Mesenchymal stem cell (in vitro differentiated cells and primary cell): Measurements from ENCODE around the gene APOM.

ENCODE experiments used
- DNase-seq: peaks from one replicate; pipeline ENCODE4 v3.0.0-alpha.2; 2013
- H2AFZ ChIP-seq: one replicate; pipeline ENCODE4 v1.6.1; 2013; ENCODE audit warnings: low read depth, mild to moderate bottlenecking, control low read depth, inconsistent platforms, low read length, moderate library complexity
- H2AK5ac ChIP-seq: 2 replicates; pipeline ENCODE4 v1.6.1; 2013; ENCODE audit warnings: low read length, moderate library complexity, mild to moderate bottlenecking, inconsistent platforms; ENCODE audit not compliant: severe bottlenecking
- H2BK120ac ChIP-seq: one replicate; pipeline ENCODE4 v1.6.1; 2013; ENCODE audit warnings: low read depth, mild to moderate bottlenecking, inconsistent platforms, low read length, moderate library complexity
- H2BK12ac ChIP-seq, 2 experiments: one replicate each; pipeline ENCODE4 v1.6.1; 2013; ENCODE audit warnings: inconsistent platforms in 2 of 2, low read length in 2 of 2, mild to moderate bottlenecking in 2 of 2, moderate library complexity in 2 of 2, control low read depth in 1 of 2
- H2BK15ac ChIP-seq: one replicate; pipeline ENCODE4 v1.6.1; 2013; ENCODE audit warnings: mild to moderate bottlenecking, low read depth, inconsistent platforms; ENCODE audit not compliant: poor library complexity, severe bottlenecking
- H2BK5ac ChIP-seq: 2 replicates; pipeline ENCODE4 v1.6.1; 2013; ENCODE audit warnings: low read depth, mild to moderate bottlenecking, low read length, control low read depth, inconsistent platforms; ENCODE audit not compliant: poor library complexity, severe bottlenecking
- H3K14ac ChIP-seq, 2 experiments: one replicate each; pipeline ENCODE4 v1.6.1; 2013; ENCODE audit warnings: inconsistent platforms in 2 of 2, low read length in 2 of 2, control low read depth in 1 of 2, mild to moderate bottlenecking in 1 of 2, moderate library complexity in 1 of 2
- H3K18ac ChIP-seq, 2 experiments: one replicate each; pipeline ENCODE4 v1.6.1; 2013; ENCODE audit warnings: inconsistent platforms in 2 of 2, low read length in 2 of 2, control low read depth in 1 of 2, low read depth in 1 of 2, mild to moderate bottlenecking in 1 of 2
- H3K23ac ChIP-seq, 2 experiments: one replicate each; pipeline ENCODE4 v1.6.1; 2013; ENCODE audit warnings: inconsistent platforms in 2 of 2, low read length in 2 of 2, mild to moderate bottlenecking in 2 of 2, moderate library complexity in 2 of 2, control low read depth in 1 of 2
- H3K27ac ChIP-seq: 2 replicates; pipeline ENCODE4 v1.5.1; 2013; ENCODE audit warnings: mild to moderate bottlenecking, moderate library complexity, low read length, control low read depth, inconsistent platforms; ENCODE audit not compliant: poor library complexity, severe bottlenecking
- H3K27me3 ChIP-seq, 2 experiments: 2 replicates each; pipeline versions ENCODE4 v1.6.1 to v1.7.0; 2013; ENCODE audit warnings: low read length in 2 of 2, mild to moderate bottlenecking in 2 of 2, moderate library complexity in 2 of 2, control low read depth in 1 of 2, inconsistent platforms in 1 of 2; ENCODE audit not compliant: control insufficient read depth in 1 of 2, insufficient read depth in 1 of 2
- H3K36me3 ChIP-seq, 2 experiments: 2 replicates each; pipeline versions ENCODE4 v1.6.1 to v1.7.0; 2013; ENCODE audit warnings: low read length in 2 of 2, control low read depth in 1 of 2, inconsistent platforms in 1 of 2, low read depth in 1 of 2, mild to moderate bottlenecking in 1 of 2; ENCODE audit not compliant: insufficient read depth in 2 of 2, control insufficient read depth in 1 of 2
- H3K4ac ChIP-seq, 2 experiments: one replicate each; pipeline ENCODE4 v1.6.1; 2013; ENCODE audit warnings: inconsistent platforms in 2 of 2, low read length in 2 of 2, mild to moderate bottlenecking in 2 of 2, moderate library complexity in 2 of 2, control low read depth in 1 of 2, low read depth in 1 of 2
- H3K4me1 ChIP-seq: 2 replicates; pipeline ENCODE4 v1.6.1; 2013; ENCODE audit warnings: low read depth, low read length, control low read depth; ENCODE audit not compliant: control insufficient read depth, insufficient read depth
- H3K4me2 ChIP-seq: 2 replicates; pipeline ENCODE4 v1.6.1; 2013; ENCODE audit warnings: low read length, mild to moderate bottlenecking, inconsistent platforms; ENCODE audit not compliant: poor library complexity, severe bottlenecking
- H3K4me3 ChIP-seq, 2 experiments: 2 replicates each; pipeline versions ENCODE4 v1.5.1 to v1.7.0; 2013; ENCODE audit warnings: low read length in 2 of 2, mild to moderate bottlenecking in 2 of 2, control low read depth in 1 of 2, low read depth in 1 of 2; ENCODE audit not compliant: insufficient read depth in 1 of 2
- H3K79me1 ChIP-seq: replicated peaks from 2 replicates; pipeline ENCODE4 v1.6.1; 2013; ENCODE audit warnings: mild to moderate bottlenecking, control low read depth, low read length, inconsistent platforms; ENCODE audit not compliant: poor library complexity, severe bottlenecking
- H3K9ac ChIP-seq: 2 replicates; pipeline ENCODE4 v1.7.0; 2013; ENCODE audit warnings: mild to moderate bottlenecking, low read length, moderate library complexity
- H3K9me3 ChIP-seq: 2 replicates; pipeline ENCODE4 v1.7.0; 2013; ENCODE audit warnings: mild to moderate bottlenecking, low read length; ENCODE audit not compliant: control insufficient read depth
- H4K8ac ChIP-seq: one replicate; pipeline ENCODE4 v1.6.1; 2013; ENCODE audit warnings: inconsistent platforms, mild to moderate bottlenecking, low read length, moderate library complexity
- H4K91ac ChIP-seq: one replicate; pipeline ENCODE4 v1.6.1; 2013; ENCODE audit warnings: mild to moderate bottlenecking, low read length, inconsistent platforms
- WGBS: methylation state at CpG from one replicate; pipeline ENCODE4 v1.1.7; 2013; ENCODE audit warnings: mixed read lengths; 5-methylcytosine and 5-hydroxymethylcytosine counted together

Gene APOM

DNA sequence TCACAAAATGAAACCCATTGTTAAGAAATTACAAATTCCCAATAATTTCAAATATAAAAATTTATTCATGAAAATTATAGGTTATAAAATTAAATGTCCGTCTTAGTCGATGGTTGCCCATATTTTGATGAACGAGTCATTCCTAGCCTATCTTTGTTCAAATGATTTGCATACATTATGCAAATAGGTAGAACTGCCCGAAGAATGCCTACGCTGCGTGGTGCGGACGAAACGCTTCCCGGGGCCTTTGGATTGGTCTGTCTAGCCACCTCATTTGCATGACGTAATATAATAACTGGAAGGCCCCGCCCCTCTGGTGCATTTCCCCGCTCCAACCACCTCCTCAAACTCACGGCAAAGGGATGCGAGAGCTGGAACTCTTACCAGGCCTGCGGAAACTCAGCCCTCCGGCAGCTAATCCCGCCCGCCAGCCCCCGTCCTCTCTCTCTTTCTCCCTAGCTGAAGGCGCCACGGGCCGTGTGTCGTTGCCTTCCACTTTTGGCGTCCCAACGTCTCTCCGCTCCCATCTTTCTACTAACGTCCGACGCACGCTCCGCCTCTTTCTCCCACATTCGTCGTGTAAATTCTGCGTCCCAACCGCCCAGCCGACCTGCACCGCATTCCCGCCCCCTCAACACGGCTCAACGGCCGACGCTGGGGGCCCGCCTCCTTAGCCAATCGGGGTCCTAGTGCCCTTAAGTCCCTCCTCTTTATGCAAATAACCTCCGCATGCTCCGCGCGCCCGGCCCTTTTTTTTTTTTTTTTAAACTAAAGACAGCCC is 35.7 kb upstream of the APOM start:
- Histone ChIP-seq H2AK5ac (no peak overlapping the region), H3K27ac (peak overlapping the region; percentile 98), H2BK15ac (peak overlapping the region; percentile 96), H3K4me1 (peaks cover 10% of the 10 kb centered on the region), H3K4me2 (peak overlapping the region; percentile 86), H3K4me3 (peak overlapping the region; percentile 61 to 83), H2AFZ (peak overlapping the region; percentile 61), H4K8ac (peak overlapping the region; percentile 71), H4K91ac (peak overlapping the region; percentile 36), H3K14ac (peak overlapping the region in 1 of 2 experiments; percentile 97), H3K9me3 (no peaks in the 10 kb centered on the region), H3K9ac (peak overlapping the region; percentile 95), H3K4ac (peak overlapping the region in 1 of 2 experiments; percentile 88), H3K23ac (no peak overlapping the region), H3K79me1 (peaks cover 5% of the 10 kb centered on the region), H3K27me3 (peaks cover 0 to 3% of the 10 kb centered on the region in 2 experiments), H2BK120ac (no peak overlapping the region), H3K18ac (peak overlapping the region; percentile 88 to 96), H3K36me3 (peaks cover 22 to 24% of the 10 kb centered on the region in 2 experiments), H2BK5ac (peak overlapping the region; percentile 89), H2BK12ac (peak overlapping the region in 1 of 2 experiments; percentile 83)
- under 1% methylated on average over 44 of the region's 50 CpGs for WGBS
- peak; percentile 100 for DNase-seq

DNA sequence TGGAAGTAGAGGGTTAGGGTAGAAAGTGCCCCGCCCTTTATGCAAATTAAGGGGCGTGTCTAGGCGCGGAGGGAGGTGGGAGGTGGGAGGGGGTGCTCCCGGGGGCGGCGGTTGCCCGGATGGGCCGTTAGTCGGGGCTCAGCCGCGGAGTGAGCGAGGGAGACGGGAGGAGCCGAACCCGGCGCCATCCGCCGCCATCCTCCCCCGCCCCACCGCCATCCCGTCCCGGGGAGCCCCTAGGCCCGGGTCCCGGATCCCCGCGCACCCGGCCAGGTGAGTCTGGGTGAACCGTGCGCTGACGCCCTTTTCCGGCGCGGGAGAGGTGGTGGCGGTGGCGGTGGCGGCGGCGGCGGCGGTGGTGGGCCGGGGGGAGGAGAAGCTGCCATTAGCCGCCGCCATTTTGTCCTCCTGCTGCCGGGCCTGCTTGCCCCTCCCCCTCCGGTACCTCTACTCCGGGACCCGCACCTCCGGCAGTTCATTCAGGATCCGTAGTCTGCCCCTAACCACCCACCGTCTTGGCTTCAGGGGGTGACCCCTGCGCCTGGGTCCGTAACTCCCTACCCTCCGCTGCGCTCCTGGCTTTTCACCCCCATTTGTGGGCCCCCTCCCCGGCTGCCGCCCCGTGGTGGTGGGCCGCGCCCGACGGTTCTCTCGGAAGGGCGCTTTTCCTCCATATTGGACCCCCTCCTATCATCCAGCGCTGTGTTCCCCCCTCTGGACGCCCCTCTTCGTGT is 34.9 kb upstream of the APOM start, which contains the start of gene PRRC2A:
Gene PRRC2A (plus strand): TSS at position 130 of the 734 bp plus-strand sequence. CDS start 2,075 bp downstream, outside the sequence.
- WGBS: under 1% methylated on average over 39 of the region's 67 CpGs
- peak within 1 kb of the TSS; percentile 86 to 97 for H3K14ac ChIP-seq
- peaks cover 29 to 31% of the 10 kb centered on the region in 2 experiments for H3K36me3 ChIP-seq
- H2BK15ac ChIP-seq: peak within 1 kb of the TSS; percentile 97
- H3K4me3 ChIP-seq: peak within 1 kb of the TSS; percentile 92 to 93
- H3K9me3 ChIP-seq: no peaks in the 10 kb centered on the region
- H2AK5ac ChIP-seq: peak within 1 kb of the TSS; percentile 98
- peaks cover 7% of the 10 kb centered on the region for H3K79me1 ChIP-seq
- H3K18ac ChIP-seq: peak within 1 kb of the TSS; percentile 99
- H3K27ac ChIP-seq: peak within 1 kb of the TSS; percentile 98
- H2AFZ ChIP-seq: peak within 1 kb of the TSS; percentile 61
- peaks cover 10% of the 10 kb centered on the region for H3K4me1 ChIP-seq
- H3K23ac ChIP-seq: peak within 1 kb of the TSS; percentile 79 to 93
- peak within 1 kb of the TSS; percentile 96 for H4K8ac ChIP-seq
- H2BK120ac ChIP-seq: peak within 1 kb of the TSS; percentile 98
- H3K4me2 ChIP-seq: peak within 1 kb of the TSS; percentile 86
- DNase-seq: no peak
- peak within 1 kb of the TSS; percentile 95 for H3K9ac ChIP-seq
- peaks cover 0 to 3% of the 10 kb centered on the region in 2 experiments for H3K27me3 ChIP-seq
- peak within 1 kb of the TSS; percentile 91 for H2BK5ac ChIP-seq
- peak within 1 kb of the TSS; percentile 66 to 83 for H2BK12ac ChIP-seq
- H4K91ac ChIP-seq: peak within 1 kb of the TSS; percentile 98
- H3K4ac ChIP-seq: peak within 1 kb of the TSS; percentile 99

DNA sequence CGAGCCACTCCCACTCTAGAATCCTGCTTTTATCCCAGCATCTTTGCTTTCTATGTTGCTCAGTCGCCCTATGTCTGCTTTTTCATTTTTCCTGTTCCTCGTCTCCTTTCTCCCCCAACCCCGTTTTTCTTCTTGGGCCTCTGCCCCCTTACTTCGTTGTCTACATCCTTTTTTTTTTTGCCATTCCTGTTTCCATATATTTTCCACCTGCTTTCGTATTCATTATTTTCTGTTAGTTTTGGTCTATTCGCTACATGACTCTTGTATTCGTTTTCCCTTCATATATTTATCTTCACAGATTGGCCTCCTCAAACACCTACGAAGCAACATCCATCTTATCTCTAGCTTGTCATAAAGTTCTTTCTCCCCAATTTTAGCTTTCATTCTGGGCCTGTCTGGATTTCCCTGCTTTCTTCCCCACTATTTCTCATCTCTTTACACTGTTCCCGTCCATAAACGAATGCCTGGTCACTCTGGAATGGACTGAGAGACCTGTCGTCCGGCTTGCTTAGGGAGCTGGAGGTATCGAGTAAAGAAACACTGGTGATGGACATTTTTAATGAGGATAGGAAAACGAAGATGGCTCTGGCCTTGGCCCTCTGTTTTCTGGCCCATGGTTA is 34.3 kb upstream of the APOM start:
- H3K4ac ChIP-seq: peak overlapping the region; percentile 99
- peak overlapping the region; percentile 79 to 93 for H3K23ac ChIP-seq
- no peak overlapping the region for H2AFZ ChIP-seq
- peak overlapping the region; percentile 97 for H2BK15ac ChIP-seq
- peaks cover 0 to 1% of the 10 kb centered on the region in 2 experiments for H3K27me3 ChIP-seq
- peak overlapping the region; percentile 98 for H2BK120ac ChIP-seq
- H3K36me3 ChIP-seq: peaks cover 36 to 38% of the 10 kb centered on the region in 2 experiments
- peak overlapping the region; percentile 88 for H2BK5ac ChIP-seq
- peak overlapping the region; percentile 98 for H4K91ac ChIP-seq
- peak overlapping the region; percentile 95 for H3K9ac ChIP-seq
- H3K18ac ChIP-seq: peak overlapping the region; percentile 99
- peak overlapping the region; percentile 75 for H4K8ac ChIP-seq
- peak overlapping the region; percentile 92 to 93 for H3K4me3 ChIP-seq
- peak overlapping the region; percentile 86 to 97 for H3K14ac ChIP-seq
- H3K9me3 ChIP-seq: no peaks in the 10 kb centered on the region
- WGBS: 2% methylated on average over 15 of the region's 15 CpGs
- peak overlapping the region; percentile 97 for H3K27ac ChIP-seq
- peak; percentile 24 for DNase-seq
- H3K4me1 ChIP-seq: peaks cover 10% of the 10 kb centered on the region
- H3K4me2 ChIP-seq: peak overlapping the region; percentile 48
- peak overlapping the region; percentile 98 for H2AK5ac ChIP-seq
- H3K79me1 ChIP-seq: peaks cover 7% of the 10 kb centered on the region
- H2BK12ac ChIP-seq: peak overlapping the region in 1 of 2 experiments; percentile 66
